ENCODE measurements around the gene PTDSS2. TPM values are rescaled to one million over a fixed set of nuclear protein-coding genes. Genes with fewer than 3 reads are reported as not detected.

PTDSS2 gene
- total and polyA plus RNA-seq, 9 of the 15 experiments (the other 6 are each of a cell fraction or from before 2014, with no cell fraction given): 0.45 to 53.9 (median 17.2) TPM

DNA sequence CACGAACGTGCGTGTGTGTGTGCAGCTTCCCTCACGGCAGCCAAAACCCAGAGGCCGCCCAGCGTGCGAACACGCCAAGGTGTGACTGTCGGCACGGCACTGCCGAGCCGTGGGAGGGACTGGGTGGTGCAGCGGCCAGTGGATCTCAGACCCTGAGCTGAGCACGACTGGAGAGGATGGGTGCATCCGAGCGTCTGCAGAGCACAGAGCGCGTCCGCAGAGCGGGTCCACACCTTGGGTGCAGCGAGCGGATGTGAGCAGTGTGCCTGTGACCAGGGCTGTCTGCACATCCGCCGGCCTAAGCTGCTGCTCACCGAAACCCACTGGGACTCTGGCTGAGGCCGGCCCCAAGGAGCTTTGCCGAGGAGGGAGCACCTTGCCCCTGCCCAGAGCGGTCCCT is 22.7 kb downstream of the PTDSS2 start (continued):
- TF ChIP-seq, protein P1, sequence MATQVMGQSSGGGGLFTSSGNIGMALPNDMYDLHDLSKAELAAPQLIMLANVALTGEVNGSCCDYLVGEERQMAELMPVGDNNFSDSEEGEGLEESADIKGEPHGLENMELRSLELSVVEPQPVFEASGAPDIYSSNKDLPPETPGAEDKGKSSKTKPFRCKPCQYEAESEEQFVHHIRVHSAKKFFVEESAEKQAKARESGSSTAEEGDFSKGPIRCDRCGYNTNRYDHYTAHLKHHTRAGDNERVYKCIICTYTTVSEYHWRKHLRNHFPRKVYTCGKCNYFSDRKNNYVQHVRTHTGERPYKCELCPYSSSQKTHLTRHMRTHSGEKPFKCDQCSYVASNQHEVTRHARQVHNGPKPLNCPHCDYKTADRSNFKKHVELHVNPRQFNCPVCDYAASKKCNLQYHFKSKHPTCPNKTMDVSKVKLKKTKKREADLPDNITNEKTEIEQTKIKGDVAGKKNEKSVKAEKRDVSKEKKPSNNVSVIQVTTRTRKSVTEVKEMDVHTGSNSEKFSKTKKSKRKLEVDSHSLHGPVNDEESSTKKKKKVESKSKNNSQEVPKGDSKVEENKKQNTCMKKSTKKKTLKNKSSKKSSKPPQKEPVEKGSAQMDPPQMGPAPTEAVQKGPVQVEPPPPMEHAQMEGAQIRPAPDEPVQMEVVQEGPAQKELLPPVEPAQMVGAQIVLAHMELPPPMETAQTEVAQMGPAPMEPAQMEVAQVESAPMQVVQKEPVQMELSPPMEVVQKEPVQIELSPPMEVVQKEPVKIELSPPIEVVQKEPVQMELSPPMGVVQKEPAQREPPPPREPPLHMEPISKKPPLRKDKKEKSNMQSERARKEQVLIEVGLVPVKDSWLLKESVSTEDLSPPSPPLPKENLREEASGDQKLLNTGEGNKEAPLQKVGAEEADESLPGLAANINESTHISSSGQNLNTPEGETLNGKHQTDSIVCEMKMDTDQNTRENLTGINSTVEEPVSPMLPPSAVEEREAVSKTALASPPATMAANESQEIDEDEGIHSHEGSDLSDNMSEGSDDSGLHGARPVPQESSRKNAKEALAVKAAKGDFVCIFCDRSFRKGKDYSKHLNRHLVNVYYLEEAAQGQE (IDR thresholded peaks at IDR 0.05; ENCODE audit: borderline replicate concordance): no peak
- TF ChIP-seq, protein P1 (CRISPR knock-in tag; IDR thresholded peaks at IDR 0.05; ENCODE audit: low read depth): no peak
- TF ChIP-seq NR2C2 (CRISPR knock-in tag; IDR thresholded peaks at IDR 0.05) (no peak), NR2C2 (tag; IDR thresholded peaks at IDR 0.05) (no peak), JUND (IDR thresholded peaks at IDR 0.05; ENCODE audit: borderline replicate concordance, low read depth, low read length) (no peak), JUND (tag; IDR thresholded peaks at IDR 0.05; ENCODE audit: borderline replicate concordance, low read depth, low read length) (no peak), CCAR2 (IDR thresholded peaks at IDR 0.05; ENCODE audit: low read depth, low read length) (no peak), MIER1 (IDR thresholded peaks at IDR 0.05; ENCODE audit: low read depth) (no peak), HDGF (IDR thresholded peaks at IDR 0.05) (no peak), NRF1 (conservative IDR thresholded peaks at IDR 0.05 in 1 of 2, IDR thresholded peaks at IDR 0.05 in 1 of 2) (no peak), CAMTA2 (CRISPR knock-in tag; conservative IDR thresholded peaks at IDR 0.05) (no peak), TAL1 (IDR thresholded peaks at IDR 0.05) (no peak), SRSF3 (IDR thresholded peaks at IDR 0.05; ENCODE audit: insufficient read depth, low read length) (no peak)
